ENCODE measurements around the gene UBB. TPM values are rescaled to one million over a fixed set of nuclear protein-coding genes. Genes with fewer than 3 reads are reported as not detected.
A peak's percentile ranks its signal among the peaks of the same experiment; 100 is the strongest.

Gene UBB
- total and polyA plus RNA-seq, 9 of the 15 experiments (the other 6 are each of a cell fraction or from before 2014, with no cell fraction given) = 1,069 to 4,143 (median 1,696) TPM

DNA sequence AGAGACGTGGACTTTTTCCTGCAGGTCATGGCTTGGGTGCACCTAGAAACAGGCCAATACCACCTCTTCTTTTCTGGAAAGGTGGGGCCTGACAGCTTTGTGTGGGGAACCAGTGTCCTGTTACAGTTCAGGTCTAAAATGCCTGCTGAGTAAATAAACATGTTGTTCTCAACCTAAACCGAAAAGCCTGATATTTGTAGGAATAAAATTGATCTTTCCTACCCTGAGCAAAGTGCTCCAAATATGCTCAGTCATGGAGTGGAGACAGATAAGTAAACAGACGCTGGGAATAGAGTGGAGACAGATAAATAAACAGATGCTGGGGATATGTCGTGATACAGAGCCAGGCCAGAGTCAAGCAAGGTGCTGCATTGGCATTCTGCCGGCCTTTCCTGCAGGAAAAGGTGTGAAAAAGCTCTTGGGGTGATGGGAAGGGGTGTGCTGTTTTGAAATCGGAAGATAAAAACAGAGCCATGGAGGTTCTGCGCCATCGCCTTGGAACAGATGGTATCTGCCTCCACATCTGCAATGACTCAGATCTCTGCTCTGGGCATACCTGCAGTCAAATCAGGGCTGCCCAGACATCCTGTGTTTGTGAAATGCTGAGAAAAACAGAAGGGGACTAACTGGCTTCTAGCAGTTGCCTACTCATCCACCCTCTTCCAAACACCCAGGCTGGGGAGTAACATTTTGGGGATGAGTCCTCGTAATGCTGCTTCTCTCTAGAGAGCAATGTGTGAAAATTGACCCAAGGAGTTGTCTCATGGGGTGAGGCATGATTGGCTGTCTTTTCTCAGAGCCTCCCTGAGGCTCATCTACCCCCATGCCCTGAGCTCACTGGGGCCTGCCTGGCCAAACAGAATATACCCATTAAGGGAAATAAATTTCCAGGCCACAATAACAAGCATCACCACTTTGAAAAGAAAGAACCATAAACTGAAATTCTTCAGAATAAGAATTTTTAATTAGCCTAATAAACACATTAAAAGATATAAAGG lies 17.7 kb downstream of the UBB start (continued):
- TF ChIP-seq TCF3 (CRISPR knock-in tag; IDR thresholded peaks at IDR 0.05) (peak; percentile 83), ETV5 (CRISPR knock-in tag; IDR thresholded peaks at IDR 0.05; ENCODE audit: low read depth) (peak; percentile 61; the same call in 1 of the 2 replicates), EP300 (IDR thresholded peaks at IDR 0.05; ENCODE audit: low read length) (peak; percentile 80), KLF16 (IDR thresholded peaks at IDR 0.05) (peak; percentile 84), CBFA2T2 (conservative IDR thresholded peaks at IDR 0.05) (peak; percentile 85), SMARCA4 (IDR thresholded peaks at IDR 0.05) (peak; percentile 89), NCOA1 (IDR thresholded peaks at IDR 0.05; ENCODE audit: low read depth) (no peak), ARID1B (IDR thresholded peaks at IDR 0.05) (peak; percentile 91), ZNF263 (CRISPR knock-in tag; IDR thresholded peaks at IDR 0.05; ENCODE audit: borderline replicate concordance) (no peak), ARNT (IDR thresholded peaks at IDR 0.05) (no peak), MYNN (IDR thresholded peaks at IDR 0.05) (0 out of 2 replicates have a peak, but pooled peaks have one; percentile 23), MYNN (CRISPR knock-in tag; IDR thresholded peaks at IDR 0.05) (no peak), JUND (IDR thresholded peaks at IDR 0.05; ENCODE audit: borderline replicate concordance, low read depth, low read length) (peak; percentile 89), JUND (tag; IDR thresholded peaks at IDR 0.05; ENCODE audit: borderline replicate concordance, low read depth, low read length) (peak; percentile 79; the same call in 2 of the 3 replicates), PRMT5 (CRISPR knock-in tag; IDR thresholded peaks at IDR 0.05) (no peak), NCOR1 (IDR thresholded peaks at IDR 0.05) (peak; percentile 70), ZFP36 (IDR thresholded peaks at IDR 0.05; ENCODE audit: low read depth, low read length, partially characterized antibody) (peak; percentile 11), EWSR1 (IDR thresholded peaks at IDR 0.05; ENCODE audit: borderline replicate concordance, low read depth, partially characterized antibody) (no peak), FOXA3 (CRISPR knock-in tag; conservative IDR thresholded peaks at IDR 0.05 in 1 of 2, IDR thresholded peaks at IDR 0.05 in 1 of 2) (0 out of 4 replicates have a peak, but pooled peaks of 1 of the 2 experiments have one; percentile 40), JUN (IDR thresholded peaks at IDR 0.05; ENCODE audit: borderline replicate concordance, low read depth, low read length) (peak; percentile 78), JUN (CRISPR knock-in tag; IDR thresholded peaks at IDR 0.05; ENCODE audit: borderline replicate concordance) (no peak), ZEB2 (IDR thresholded peaks at IDR 0.05) (peak; percentile 95), NFE2 (IDR thresholded peaks at IDR 0.05; ENCODE audit: low read depth) (peak; percentile 76), SMARCE1 (IDR thresholded peaks at IDR 0.05) (peak; percentile 93)
- TF ChIP-seq, protein P1, sequence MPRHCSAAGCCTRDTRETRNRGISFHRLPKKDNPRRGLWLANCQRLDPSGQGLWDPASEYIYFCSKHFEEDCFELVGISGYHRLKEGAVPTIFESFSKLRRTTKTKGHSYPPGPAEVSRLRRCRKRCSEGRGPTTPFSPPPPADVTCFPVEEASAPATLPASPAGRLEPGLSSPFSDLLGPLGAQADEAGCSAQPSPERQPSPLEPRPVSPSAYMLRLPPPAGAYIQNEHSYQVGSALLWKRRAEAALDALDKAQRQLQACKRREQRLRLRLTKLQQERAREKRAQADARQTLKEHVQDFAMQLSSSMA (CRISPR knock-in tag; IDR thresholded peaks at IDR 0.05) = no peak
- TF ChIP-seq, protein P2, sequence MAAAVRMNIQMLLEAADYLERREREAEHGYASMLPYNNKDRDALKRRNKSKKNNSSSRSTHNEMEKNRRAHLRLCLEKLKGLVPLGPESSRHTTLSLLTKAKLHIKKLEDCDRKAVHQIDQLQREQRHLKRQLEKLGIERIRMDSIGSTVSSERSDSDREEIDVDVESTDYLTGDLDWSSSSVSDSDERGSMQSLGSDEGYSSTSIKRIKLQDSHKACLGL (CRISPR knock-in tag; IDR thresholded peaks at IDR 0.05; ENCODE audit: borderline replicate concordance, poor library complexity, severe bottlenecking) = no peak
- TF ChIP-seq, protein P3, sequence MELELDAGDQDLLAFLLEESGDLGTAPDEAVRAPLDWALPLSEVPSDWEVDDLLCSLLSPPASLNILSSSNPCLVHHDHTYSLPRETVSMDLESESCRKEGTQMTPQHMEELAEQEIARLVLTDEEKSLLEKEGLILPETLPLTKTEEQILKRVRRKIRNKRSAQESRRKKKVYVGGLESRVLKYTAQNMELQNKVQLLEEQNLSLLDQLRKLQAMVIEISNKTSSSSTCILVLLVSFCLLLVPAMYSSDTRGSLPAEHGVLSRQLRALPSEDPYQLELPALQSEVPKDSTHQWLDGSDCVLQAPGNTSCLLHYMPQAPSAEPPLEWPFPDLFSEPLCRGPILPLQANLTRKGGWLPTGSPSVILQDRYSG (tag; conservative IDR thresholded peaks at IDR 0.05; ENCODE audit: low read depth) = no peak
- TF ChIP-seq, protein P4, sequence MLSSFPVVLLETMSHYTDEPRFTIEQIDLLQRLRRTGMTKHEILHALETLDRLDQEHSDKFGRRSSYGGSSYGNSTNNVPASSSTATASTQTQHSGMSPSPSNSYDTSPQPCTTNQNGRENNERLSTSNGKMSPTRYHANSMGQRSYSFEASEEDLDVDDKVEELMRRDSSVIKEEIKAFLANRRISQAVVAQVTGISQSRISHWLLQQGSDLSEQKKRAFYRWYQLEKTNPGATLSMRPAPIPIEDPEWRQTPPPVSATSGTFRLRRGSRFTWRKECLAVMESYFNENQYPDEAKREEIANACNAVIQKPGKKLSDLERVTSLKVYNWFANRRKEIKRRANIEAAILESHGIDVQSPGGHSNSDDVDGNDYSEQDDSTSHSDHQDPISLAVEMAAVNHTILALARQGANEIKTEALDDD (IDR thresholded peaks at IDR 0.05) = peak; percentile 58; the same call in 1 of the 2 replicates

Data from K562 (cell line).